GM18867 (cell line): ENCODE results near the gene FLYWCH1.

ENCODE experiments used
- ATAC-seq: cut with Tn5 transposase; IDR thresholded peaks from one replicate; pipeline ENCODE4 v1.9.1; 2021; ENCODE audit warnings: mild to moderate bottlenecking, moderate library complexity; ENCODE audit not compliant: unreplicated experiment

The FLYWCH1 gene

GRCh38 chr16:2980227-2981176, 68.8 kb downstream of the FLYWCH1 start, which contains the start of gene PKMYT1:
Gene PKMYT1, minus strand, starts transcription at chr16:2980446. Its CDS starts 789 bp downstream, at chr16:2979657.
- ATAC-seq = peak; percentile 78

- ATAC-seq = no peak
These were observed 69.6 kb downstream of the FLYWCH1 start for GRCh38 chr16:2981177-2981898.

- no peak for ATAC-seq
These were observed 70.1 kb downstream of the FLYWCH1 start for GRCh38 chr16:2981899-2982250.

GRCh38 chr16:2982402-2982801, 70.7 kb downstream of the FLYWCH1 start:
- ATAC-seq = no peak

- ATAC-seq = peak; percentile 29
These were observed 72.0 kb downstream of the FLYWCH1 start for GRCh38 chr16:2983706-2984136.

GRCh38 chr16:2985462-2985861, 73.7 kb downstream of the FLYWCH1 start:
- ATAC-seq = no peak

- ATAC-seq = no peak
These were observed 74.2 kb downstream of the FLYWCH1 start for GRCh38 chr16:2985893-2986355.

- no peak for ATAC-seq
These were observed 75.0 kb downstream of the FLYWCH1 start for GRCh38 chr16:2986623-2987188.

GRCh38 chr16:2987286-2987685, 75.6 kb downstream of the FLYWCH1 start:
- ATAC-seq = no peak

- ATAC-seq = no peak
These were observed 76.1 kb downstream of the FLYWCH1 start for GRCh38 chr16:2987833-2988232.

GRCh38 chr16:2988590-2989099, 76.9 kb downstream of the FLYWCH1 start:
- no peak for ATAC-seq

- ATAC-seq = no peak
These were observed 79.2 kb downstream of the FLYWCH1 start for GRCh38 chr16:2990891-2991290.

GRCh38 chr16:2991566-2992261, 80.0 kb downstream of the FLYWCH1 start:
- no peak for ATAC-seq

- ATAC-seq = no peak
These were observed 80.8 kb downstream of the FLYWCH1 start for GRCh38 chr16:2992383-2993081.

- ATAC-seq = no peak
These were observed 84.6 kb downstream of the FLYWCH1 start for GRCh38 chr16:2996298-2996697.

- ATAC-seq = no peak
These were observed 88.2 kb downstream of the FLYWCH1 start for GRCh38 chr16:2999929-3000328.

- no peak for ATAC-seq
These were observed 88.8 kb downstream of the FLYWCH1 start for GRCh38 chr16:3000540-3000939.
